ENCODE measurements around the gene SPATS1. TPM values are rescaled to one million over a fixed set of nuclear protein-coding genes. Genes with fewer than 3 reads are reported as not detected.
A peak's percentile ranks its signal among the peaks of the same experiment; 100 is the strongest.

Gene SPATS1
- total and polyA plus RNA-seq, 2 of the 13 experiments (the other 11 are each of a cell fraction or from before 2014, with no cell fraction given), result not detected

DNA sequence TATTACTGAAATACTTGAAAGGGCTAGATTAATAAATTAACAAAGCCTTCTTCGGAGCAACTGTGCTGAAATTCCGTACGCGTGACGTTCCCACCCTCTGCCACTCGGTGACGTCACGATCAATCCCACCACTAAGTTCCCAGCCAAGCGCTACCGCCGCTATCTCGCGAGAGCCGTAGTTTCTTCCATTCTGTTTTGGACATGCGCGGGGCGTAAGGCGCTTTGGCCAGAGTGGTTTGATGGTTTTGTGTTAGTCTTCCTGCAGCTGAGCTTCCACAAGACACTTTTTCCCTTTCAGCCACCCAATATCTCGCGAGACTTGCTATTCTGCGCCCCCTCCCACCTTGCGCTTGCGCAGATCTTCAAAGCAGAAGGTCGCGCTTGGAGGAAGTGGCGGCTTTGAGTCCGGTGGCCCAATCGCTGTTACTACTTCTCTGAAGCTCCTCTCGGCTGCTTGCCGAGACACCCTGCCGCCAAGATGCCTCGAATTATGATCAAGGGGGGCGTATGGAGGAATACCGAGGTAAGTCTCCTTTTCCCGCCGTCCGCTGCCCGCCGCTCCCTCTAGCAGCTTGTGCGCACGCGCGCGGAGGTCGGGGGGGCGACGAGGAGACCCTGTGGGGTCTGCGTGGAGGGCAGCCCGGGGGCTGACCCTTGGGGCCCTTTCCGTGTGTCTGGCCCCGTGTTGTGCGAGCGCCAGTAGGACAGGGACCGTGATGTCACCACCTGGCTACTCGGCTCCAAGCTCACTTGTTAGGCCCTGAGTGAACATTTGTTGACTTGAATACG, 45.1 kb downstream of the SPATS1 start, which contains the start of gene CDC5L (continued):
- TF ChIP-seq, protein P1, sequence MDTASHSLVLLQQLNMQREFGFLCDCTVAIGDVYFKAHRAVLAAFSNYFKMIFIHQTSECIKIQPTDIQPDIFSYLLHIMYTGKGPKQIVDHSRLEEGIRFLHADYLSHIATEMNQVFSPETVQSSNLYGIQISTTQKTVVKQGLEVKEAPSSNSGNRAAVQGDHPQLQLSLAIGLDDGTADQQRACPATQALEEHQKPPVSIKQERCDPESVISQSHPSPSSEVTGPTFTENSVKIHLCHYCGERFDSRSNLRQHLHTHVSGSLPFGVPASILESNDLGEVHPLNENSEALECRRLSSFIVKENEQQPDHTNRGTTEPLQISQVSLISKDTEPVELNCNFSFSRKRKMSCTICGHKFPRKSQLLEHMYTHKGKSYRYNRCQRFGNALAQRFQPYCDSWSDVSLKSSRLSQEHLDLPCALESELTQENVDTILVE (CRISPR knock-in tag; IDR thresholded peaks at IDR 0.05), result peak; percentile 46
- TF ChIP-seq PAX8 (CRISPR knock-in tag; IDR thresholded peaks at IDR 0.05; ENCODE audit: borderline replicate concordance) (0 out of 2 replicates have a peak, but pooled peaks have one; percentile 23), ERF (CRISPR knock-in tag; IDR thresholded peaks at IDR 0.05) (peak; percentile 77), NBN (conservative IDR thresholded peaks at IDR 0.05) (no peak), ZNF598 (CRISPR knock-in tag; IDR thresholded peaks at IDR 0.05; ENCODE audit: borderline replicate concordance) (no peak; the same call in 1 of the 2 replicates), ZNF879 (CRISPR knock-in tag; IDR thresholded peaks at IDR 0.05) (no peak), MAX (IDR thresholded peaks at IDR 0.05) (peak; percentile 88), ONECUT2 (CRISPR knock-in tag; IDR thresholded peaks at IDR 0.05) (no peak), RFX3 (CRISPR knock-in tag; IDR thresholded peaks at IDR 0.05) (peak; percentile 43; the same call in 1 of the 2 replicates), ZNF503 (CRISPR knock-in tag; IDR thresholded peaks at IDR 0.05) (peak; percentile 18; the same call in 1 of the 2 replicates), TGIF2 (CRISPR knock-in tag; IDR thresholded peaks at IDR 0.05) (peak; percentile 74), HNRNPUL1 (IDR thresholded peaks at IDR 0.05; ENCODE audit: low read depth, low read length) (no peak), MED8 (CRISPR knock-in tag; IDR thresholded peaks at IDR 0.05; ENCODE audit: insufficient replicate concordance) (peak; percentile 64), AGO2 (optimal IDR thresholded peaks at IDR 0.05; ENCODE audit: low read depth, low read length) (peak; percentile 75), MAFK (conservative IDR thresholded peaks at IDR 0.05 in 1 of 2, IDR thresholded peaks at IDR 0.05 in 1 of 2; ENCODE audit: low read length in 2 of 2) (no peak; a peak in 1 of 4 replicates)
- TF ChIP-seq, protein P2, sequence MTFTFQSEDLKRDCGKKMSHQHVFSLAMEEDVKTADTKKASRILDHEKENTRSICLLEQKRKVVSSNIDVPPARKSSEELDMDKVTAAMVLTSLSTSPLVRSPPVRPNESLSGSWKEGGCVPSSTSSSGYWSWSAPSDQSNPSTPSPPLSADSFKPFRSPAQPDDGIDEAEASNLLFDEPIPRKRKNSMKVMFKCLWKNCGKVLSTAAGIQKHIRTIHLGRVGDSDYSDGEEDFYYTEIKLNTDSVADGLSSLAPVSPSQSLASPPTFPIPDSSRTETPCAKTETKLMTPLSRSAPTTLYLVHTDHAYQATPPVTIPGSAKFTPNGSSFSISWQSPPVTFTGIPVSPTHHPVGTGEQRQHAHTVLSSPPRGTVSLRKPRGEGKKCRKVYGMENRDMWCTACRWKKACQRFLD (CRISPR knock-in tag; IDR thresholded peaks at IDR 0.05; ENCODE audit: borderline replicate concordance), result peak; percentile 87; the same call in 1 of the 2 replicates
- TF ChIP-seq, protein P3, sequence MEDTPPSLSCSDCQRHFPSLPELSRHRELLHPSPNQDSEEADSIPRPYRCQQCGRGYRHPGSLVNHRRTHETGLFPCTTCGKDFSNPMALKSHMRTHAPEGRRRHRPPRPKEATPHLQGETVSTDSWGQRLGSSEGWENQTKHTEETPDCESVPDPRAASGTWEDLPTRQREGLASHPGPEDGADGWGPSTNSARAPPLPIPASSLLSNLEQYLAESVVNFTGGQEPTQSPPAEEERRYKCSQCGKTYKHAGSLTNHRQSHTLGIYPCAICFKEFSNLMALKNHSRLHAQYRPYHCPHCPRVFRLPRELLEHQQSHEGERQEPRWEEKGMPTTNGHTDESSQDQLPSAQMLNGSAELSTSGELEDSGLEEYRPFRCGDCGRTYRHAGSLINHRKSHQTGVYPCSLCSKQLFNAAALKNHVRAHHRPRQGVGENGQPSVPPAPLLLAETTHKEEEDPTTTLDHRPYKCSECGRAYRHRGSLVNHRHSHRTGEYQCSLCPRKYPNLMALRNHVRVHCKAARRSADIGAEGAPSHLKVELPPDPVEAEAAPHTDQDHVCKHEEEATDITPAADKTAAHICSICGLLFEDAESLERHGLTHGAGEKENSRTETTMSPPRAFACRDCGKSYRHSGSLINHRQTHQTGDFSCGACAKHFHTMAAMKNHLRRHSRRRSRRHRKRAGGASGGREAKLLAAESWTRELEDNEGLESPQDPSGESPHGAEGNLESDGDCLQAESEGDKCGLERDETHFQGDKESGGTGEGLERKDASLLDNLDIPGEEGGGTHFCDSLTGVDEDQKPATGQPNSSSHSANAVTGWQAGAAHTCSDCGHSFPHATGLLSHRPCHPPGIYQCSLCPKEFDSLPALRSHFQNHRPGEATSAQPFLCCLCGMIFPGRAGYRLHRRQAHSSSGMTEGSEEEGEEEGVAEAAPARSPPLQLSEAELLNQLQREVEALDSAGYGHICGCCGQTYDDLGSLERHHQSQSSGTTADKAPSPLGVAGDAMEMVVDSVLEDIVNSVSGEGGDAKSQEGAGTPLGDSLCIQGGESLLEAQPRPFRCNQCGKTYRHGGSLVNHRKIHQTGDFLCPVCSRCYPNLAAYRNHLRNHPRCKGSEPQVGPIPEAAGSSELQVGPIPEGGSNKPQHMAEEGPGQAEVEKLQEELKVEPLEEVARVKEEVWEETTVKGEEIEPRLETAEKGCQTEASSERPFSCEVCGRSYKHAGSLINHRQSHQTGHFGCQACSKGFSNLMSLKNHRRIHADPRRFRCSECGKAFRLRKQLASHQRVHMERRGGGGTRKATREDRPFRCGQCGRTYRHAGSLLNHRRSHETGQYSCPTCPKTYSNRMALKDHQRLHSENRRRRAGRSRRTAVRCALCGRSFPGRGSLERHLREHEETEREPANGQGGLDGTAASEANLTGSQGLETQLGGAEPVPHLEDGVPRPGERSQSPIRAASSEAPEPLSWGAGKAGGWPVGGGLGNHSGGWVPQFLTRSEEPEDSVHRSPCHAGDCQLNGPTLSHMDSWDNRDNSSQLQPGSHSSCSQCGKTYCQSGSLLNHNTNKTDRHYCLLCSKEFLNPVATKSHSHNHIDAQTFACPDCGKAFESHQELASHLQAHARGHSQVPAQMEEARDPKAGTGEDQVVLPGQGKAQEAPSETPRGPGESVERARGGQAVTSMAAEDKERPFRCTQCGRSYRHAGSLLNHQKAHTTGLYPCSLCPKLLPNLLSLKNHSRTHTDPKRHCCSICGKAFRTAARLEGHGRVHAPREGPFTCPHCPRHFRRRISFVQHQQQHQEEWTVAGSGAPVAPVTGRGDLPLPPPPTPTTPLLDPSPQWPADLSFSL (CRISPR knock-in tag; IDR thresholded peaks at IDR 0.05), result 0 out of 2 replicates have a peak, but pooled peaks have one; percentile 33
- TF ChIP-seq, protein P4, sequence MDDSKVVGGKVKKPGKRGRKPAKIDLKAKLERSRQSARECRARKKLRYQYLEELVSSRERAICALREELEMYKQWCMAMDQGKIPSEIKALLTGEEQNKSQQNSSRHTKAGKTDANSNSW (CRISPR knock-in tag; IDR thresholded peaks at IDR 0.05; ENCODE audit: borderline replicate concordance), result no peak

All from HepG2 (cell line).